MM.1S (cell line): Measurements from ENCODE around the gene FCRL5.

ENCODE experiments used
- DNase-seq: peaks from one replicate; pipeline ENCODE4 v3.0.0-alpha.2; 2015
- H2AFZ ChIP-seq: fragments of 300-600 bp; sonication (generic); 2 replicates; pipeline ENCODE4 v1.6.0; 2016; ENCODE audit warnings: antibody characterized with exemption, low read length
- H3F3A ChIP-seq: fragments of 300-600 bp; sonication (generic); 2 replicates; pipeline ENCODE4 v1.6.1; 2016; ENCODE audit warnings: mild to moderate bottlenecking, antibody characterized with exemption, low read length, moderate library complexity, mixed read lengths; ENCODE audit not compliant: insufficient read depth
- H3K27ac ChIP-seq: fragments of 300-600 bp; sonication (generic); 2 replicates; pipeline ENCODE4 v1.5.1; 2016; ENCODE audit warnings: mild to moderate bottlenecking, low read length
- H3K27me3 ChIP-seq: fragments of 300-600 bp; sonication (generic); replicated peaks from 2 replicates; pipeline ENCODE4 v1.6.0; 2016; ENCODE audit warnings: low read length; ENCODE audit not compliant: insufficient read depth
- H3K36me3 ChIP-seq: fragments of 300-600 bp; sonication (generic); replicated peaks from 2 replicates; pipeline ENCODE4 v1.6.1; 2016; ENCODE audit warnings: mild to moderate bottlenecking, low read length, mixed read lengths; ENCODE audit not compliant: insufficient read depth
- H3K4me1 ChIP-seq: fragments of 300-600 bp; sonication (generic); 2 replicates; pipeline ENCODE4 v1.6.1; 2016; ENCODE audit warnings: low read length, mixed read lengths
- H3K4me2 ChIP-seq: fragments of 300-600 bp; sonication (generic); 2 replicates; pipeline ENCODE4 v1.6.0; 2016; ENCODE audit warnings: low read depth, low read length
- H3K4me3 ChIP-seq: fragments of 300-600 bp; sonication (generic); 2 replicates; pipeline ENCODE4 v1.5.1; 2016; ENCODE audit warnings: low read length, mixed read lengths
- H3K79me2 ChIP-seq: fragments of 300-600 bp; sonication (generic); 2 replicates; pipeline ENCODE4 v1.6.1; 2016; ENCODE audit warnings: mixed run types, low read length, mixed read lengths
- H3K9ac ChIP-seq: fragments of 300-600 bp; sonication (generic); 2 replicates; pipeline ENCODE4 v1.6.1; 2016; ENCODE audit warnings: low read length, mixed read lengths
- H3K9me2 ChIP-seq: fragments of 300-600 bp; sonication (generic); replicated peaks from 2 replicates; pipeline ENCODE4 v1.6.1; 2016; ENCODE audit warnings: mild to moderate bottlenecking, low read length, mixed read lengths; ENCODE audit not compliant: insufficient read depth
- H3K9me3 ChIP-seq: fragments of 300-600 bp; sonication (generic); replicated peaks from 2 replicates; pipeline ENCODE4 v1.6.1; 2016; ENCODE audit warnings: mild to moderate bottlenecking, low read length, mixed read lengths; ENCODE audit not compliant: insufficient read depth
- H4K20me1 ChIP-seq: fragments of 300-600 bp; sonication (generic); 2 replicates; pipeline ENCODE4 v1.6.1; 2016; ENCODE audit warnings: mild to moderate bottlenecking, low read length, moderate library complexity, mixed read lengths; ENCODE audit not compliant: insufficient read depth
- CTCF ChIP-seq: fragments of 300-600 bp; sonication (generic); IDR thresholded peaks from 2 replicates; pipeline ENCODE4 v1.5.1; 2016; ENCODE audit warnings: antibody characterized with exemption, low read length, mixed read lengths
- EZH2 ChIP-seq: fragments of 300-600 bp; sonication (generic); optimal IDR thresholded peaks from 2 replicates; pipeline ENCODE3; 2017; ENCODE audit warnings: low read depth, mild to moderate bottlenecking, antibody characterized with exemption, low read length, mixed read lengths
- EZH2phosphoT487 ChIP-seq: fragments of 300-600 bp; sonication (generic); IDR thresholded peaks from 2 replicates; pipeline ENCODE4 v1.6.1; 2018; ENCODE audit warnings: antibody characterized with exemption, low read length

Gene FCRL5

GRCh38 chr1:157540852-157541251 is 11.5 kb downstream of the FCRL5 start:
- no peak overlapping the region for H2AFZ ChIP-seq
- no peaks in the 10 kb centered on the region for H3K4me1 ChIP-seq
- no peaks in the 10 kb centered on the region for H3K36me3 ChIP-seq
- H3K4me2 ChIP-seq, result no peak overlapping the region
- no peaks in the 10 kb centered on the region for H3F3A ChIP-seq
- no peak for TF ChIP-seq EZH2phosphoT487
- no peak for TF ChIP-seq CTCF
- no peak for TF ChIP-seq EZH2
- no peak overlapping the region for H3K4me3 ChIP-seq
- H4K20me1 ChIP-seq, result no peaks in the 10 kb centered on the region
- H3K9me3 ChIP-seq, result no peaks in the 10 kb centered on the region
- H3K9me2 ChIP-seq, result no peaks in the 10 kb centered on the region
- H3K79me2 ChIP-seq, result no peaks in the 10 kb centered on the region
- H3K27ac ChIP-seq, result no peak overlapping the region
- no peaks in the 10 kb centered on the region for H3K27me3 ChIP-seq
- no peak for DNase-seq
- H3K9ac ChIP-seq, result no peak overlapping the region

- no peaks in the 10 kb centered on the region for H3K9me3 ChIP-seq
- no peak overlapping the region for H2AFZ ChIP-seq
- no peaks in the 10 kb centered on the region for H3F3A ChIP-seq
- TF ChIP-seq CTCF (no peak), EZH2 (no peak), EZH2phosphoT487 (no peak)
- H3K4me3 ChIP-seq, result no peak overlapping the region
- no peak overlapping the region for H3K4me2 ChIP-seq
- no peak for DNase-seq
- H3K4me1 ChIP-seq, result no peaks in the 10 kb centered on the region
- H3K9ac ChIP-seq, result no peak overlapping the region
- H3K79me2 ChIP-seq, result no peaks in the 10 kb centered on the region
- no peak overlapping the region for H3K27ac ChIP-seq
- H4K20me1 ChIP-seq, result no peaks in the 10 kb centered on the region
- no peaks in the 10 kb centered on the region for H3K9me2 ChIP-seq
- no peaks in the 10 kb centered on the region for H3K36me3 ChIP-seq
- no peaks in the 10 kb centered on the region for H3K27me3 ChIP-seq
Observed at GRCh38 chr1:157540160-157540748, 12.1 kb downstream of the FCRL5 start.

GRCh38 chr1:157539568-157539967 is 12.7 kb downstream of the FCRL5 start:
- H2AFZ ChIP-seq, result no peak overlapping the region
- no peaks in the 10 kb centered on the region for H3K9me3 ChIP-seq
- H4K20me1 ChIP-seq, result no peaks in the 10 kb centered on the region
- H3K9ac ChIP-seq, result no peak overlapping the region
- H3K27ac ChIP-seq, result no peak overlapping the region
- no peaks in the 10 kb centered on the region for H3F3A ChIP-seq
- no peak overlapping the region for H3K4me2 ChIP-seq
- no peak overlapping the region for H3K4me3 ChIP-seq
- no peaks in the 10 kb centered on the region for H3K4me1 ChIP-seq
- no peaks in the 10 kb centered on the region for H3K79me2 ChIP-seq
- H3K9me2 ChIP-seq, result no peaks in the 10 kb centered on the region
- H3K36me3 ChIP-seq, result no peaks in the 10 kb centered on the region
- TF ChIP-seq EZH2phosphoT487 (no peak), EZH2 (no peak), CTCF (no peak)
- H3K27me3 ChIP-seq, result no peaks in the 10 kb centered on the region
- DNase-seq, result no peak
